GM23248 (cell line): ENCODE measurements around the gene CD80.

ENCODE experiments used
- EZH2 ChIP-seq: fragments of 200-600 bp; sonication (generic); IDR thresholded peaks from 2 replicates; pipeline ENCODE4 v1.6.1; 2018; ENCODE audit warnings: antibody characterized with exemption, mild to moderate bottlenecking; ENCODE audit not compliant: insufficient read depth, poor library complexity, severe bottlenecking
- EZH2phosphoT487 ChIP-seq: fragments of 200-600 bp; sonication (generic); IDR thresholded peaks from 2 replicates; pipeline ENCODE4 v1.6.1; 2018; ENCODE audit warnings: antibody characterized with exemption, moderate library complexity, mild to moderate bottlenecking, low read depth; ENCODE audit not compliant: insufficient read depth

GRCh38 chr3:119570229-119570628, 10.8 kb upstream of the CD80 start:
- no peak for TF ChIP-seq EZH2phosphoT487
- TF ChIP-seq EZH2 = no peak
